Activated CD4-positive, alpha-beta T cell treated with anti-CD3 and anti-CD28 coated beads, Interleukin-2, amount 50 U/mL, for 1 hour (primary cell): ENCODE data around the gene COX6A1.

Source experiments
- DNase-seq: peaks from one replicate; pipeline ENCODE4 v3.0.0-alpha.2; 2020

COX6A1 gene

GRCh38 chr12:120437735-120438494 is at the start of gene COX6A1:
Gene COX6A1, plus strand, starts transcription at chr12:120438113. Its CDS starts 14 bp downstream, at chr12:120438127.
- DNase-seq: peak; percentile 96

DNA sequence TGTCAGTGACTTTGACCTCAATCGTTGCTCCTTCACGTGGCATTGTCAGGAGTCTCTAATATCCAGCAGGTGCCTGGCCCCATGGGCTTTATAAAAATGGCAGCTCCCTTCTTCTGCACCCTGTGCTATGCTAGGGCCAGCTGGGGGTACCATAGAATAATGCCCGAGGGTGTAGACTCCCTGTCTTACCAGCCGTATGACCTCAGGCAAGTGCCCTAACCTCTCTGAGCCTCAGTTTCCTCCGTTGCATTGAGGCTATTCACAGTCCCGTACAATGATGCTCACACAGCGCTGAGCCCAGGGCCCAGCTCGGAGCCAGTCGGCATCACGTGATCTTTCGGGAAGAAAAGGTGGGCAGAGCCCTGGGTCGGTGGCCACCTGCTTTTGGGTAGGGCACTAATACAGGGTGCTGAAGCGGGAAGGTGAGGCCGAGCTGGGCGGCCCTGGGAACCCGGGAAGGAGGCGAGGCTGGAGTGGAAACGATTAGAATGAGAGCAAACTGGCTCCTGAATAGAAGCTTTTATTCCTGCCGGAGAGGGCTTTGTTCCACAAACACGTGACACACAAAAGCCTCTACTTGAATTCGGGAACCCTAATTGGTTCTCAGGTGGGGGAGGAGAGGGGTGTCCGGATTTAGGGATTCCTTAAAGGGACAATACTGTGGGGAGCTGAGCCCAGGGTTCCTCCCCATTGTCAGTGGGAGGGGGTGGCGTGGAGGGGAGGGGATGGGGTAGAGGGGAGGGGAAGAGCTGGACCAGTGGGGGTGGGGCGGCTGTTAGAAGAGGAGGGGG is 49.0 kb upstream of the COX6A1 start:
- DNase-seq: no peak

DNA sequence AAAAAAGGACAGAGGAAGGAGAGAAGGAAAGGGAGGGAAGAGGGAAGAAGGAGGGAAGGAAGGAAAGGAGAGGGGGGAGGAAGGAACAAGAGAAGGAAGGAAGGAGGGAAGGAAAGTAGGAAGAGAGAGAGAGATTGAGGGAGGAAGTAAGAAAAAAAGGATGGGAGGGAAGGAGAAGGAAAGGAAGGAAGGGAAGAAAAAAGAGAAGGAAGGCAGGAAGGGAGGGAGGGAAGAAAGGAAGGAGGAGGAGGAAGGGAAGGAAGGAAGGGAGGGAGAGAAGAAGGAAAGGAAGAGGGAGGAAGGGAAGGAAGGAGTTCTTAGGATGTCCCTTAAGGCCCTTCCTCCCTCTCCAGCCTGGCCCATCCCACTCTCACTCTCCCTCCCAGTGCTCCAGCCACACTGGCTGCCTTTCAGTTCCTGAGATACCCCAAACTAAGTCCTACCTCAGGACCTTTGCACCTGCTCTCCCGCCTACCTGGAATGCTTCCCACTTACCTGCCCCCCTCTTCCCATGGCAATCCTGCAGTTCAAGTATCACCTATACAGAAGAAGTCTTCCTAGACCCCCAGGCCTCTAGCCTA is 47.3 kb upstream of the COX6A1 start:
- DNase-seq: no peak

DNA sequence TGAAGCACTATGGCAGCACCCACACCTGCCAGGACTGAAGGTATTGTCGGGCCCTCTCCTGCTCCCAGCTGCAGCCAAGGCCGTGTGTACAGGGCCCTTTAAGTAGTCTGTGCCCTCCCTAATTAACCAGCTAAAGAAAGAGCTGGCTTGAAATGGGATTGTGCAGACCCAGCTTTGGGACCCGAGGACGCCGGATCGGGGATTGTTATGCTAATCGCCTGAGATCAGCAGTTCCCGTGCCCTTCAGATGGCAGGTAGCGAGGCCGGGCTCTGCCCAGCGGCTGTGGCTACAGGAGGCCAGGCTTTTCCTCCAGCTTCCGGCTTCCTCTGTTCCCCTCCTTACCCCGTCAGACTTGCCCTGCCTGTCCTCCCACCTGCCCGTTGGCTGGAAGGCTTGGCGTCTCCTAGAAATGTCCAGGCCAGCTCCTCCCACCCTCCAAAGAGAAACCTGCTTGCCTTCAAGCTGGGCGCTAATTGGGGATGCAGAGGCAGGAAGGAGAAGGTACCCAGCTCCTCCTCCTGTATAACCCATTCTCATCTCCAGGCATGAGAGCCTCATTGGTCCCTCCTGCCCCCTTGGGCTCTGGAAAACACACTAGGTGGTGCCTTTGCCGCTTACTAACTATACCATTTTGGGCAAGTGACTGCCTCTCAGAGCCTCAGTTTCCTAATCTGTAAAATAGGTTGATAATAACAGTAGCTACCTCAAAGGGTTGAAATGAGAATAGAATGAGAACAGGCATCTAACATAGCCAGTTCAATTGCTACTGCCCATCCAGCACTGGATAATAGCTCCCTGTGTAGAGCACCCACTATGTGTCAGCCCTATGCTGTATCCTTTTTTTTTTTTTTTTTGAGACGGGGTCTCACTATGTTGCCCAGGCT is 43.2 kb upstream of the COX6A1 start:
- no peak for DNase-seq

GRCh38 chr12:120397824-120398540 is 39.9 kb upstream of the COX6A1 start:
- no peak for DNase-seq

DNA sequence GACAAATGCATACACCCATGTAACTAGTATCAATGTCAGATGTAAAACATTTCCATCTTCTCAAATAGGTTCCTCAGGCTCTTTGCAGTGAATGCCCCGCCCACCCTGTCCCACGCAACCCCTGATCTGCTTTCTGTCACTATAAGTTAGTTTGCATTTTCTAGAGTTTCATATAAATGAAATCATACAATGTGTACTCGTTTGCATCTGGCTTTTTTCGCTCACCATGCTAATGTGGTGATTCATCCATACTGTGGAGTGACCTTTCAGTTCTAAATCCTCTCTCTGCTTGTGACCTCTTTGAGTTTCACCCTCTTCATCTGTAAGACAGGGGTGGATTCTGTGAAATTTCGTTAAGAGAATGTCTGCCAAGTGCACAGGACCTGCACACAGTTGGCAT is 38.4 kb upstream of the COX6A1 start:
- no peak for DNase-seq

DNA sequence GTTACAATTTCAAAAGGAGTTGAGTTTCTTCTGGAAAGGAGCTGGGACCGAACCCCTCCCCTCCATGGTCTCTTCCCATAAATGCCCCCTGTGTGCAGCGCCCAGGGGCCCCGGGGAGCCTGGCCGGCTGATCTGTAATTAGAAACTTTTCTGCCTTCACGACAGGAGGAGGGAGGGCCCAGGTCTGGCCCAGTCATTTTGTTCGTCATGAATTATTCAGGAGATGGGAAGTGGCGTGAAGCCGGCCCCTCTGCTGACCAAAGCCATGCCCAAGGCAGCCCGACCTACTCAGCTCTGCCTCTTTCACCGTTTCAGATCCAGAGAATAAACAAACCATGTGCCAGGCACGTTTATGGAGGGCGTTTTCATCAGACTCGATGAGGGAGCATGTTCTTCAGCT is 35.7 kb upstream of the COX6A1 start:
- no peak for DNase-seq

DNA sequence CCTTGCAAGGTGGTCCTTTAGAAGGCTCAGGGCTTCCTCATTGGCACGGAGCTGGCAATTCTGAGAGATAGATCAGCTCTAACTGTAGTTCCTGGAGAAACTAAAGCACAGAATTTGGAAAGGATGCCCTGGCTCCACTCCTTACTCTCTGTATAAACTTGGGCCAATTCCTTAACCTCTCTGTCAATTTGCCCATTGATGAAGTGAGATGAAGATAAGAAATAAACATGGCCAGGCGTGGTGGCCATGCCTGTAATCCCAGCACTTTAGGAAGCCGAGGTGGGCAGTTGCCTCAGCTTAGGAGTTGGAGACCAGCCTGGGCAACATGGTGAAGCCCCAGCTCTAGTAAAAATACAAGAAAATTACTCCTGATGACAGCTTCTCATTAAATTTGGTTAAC is 34.0 kb upstream of the COX6A1 start:
- no peak for DNase-seq

DNA sequence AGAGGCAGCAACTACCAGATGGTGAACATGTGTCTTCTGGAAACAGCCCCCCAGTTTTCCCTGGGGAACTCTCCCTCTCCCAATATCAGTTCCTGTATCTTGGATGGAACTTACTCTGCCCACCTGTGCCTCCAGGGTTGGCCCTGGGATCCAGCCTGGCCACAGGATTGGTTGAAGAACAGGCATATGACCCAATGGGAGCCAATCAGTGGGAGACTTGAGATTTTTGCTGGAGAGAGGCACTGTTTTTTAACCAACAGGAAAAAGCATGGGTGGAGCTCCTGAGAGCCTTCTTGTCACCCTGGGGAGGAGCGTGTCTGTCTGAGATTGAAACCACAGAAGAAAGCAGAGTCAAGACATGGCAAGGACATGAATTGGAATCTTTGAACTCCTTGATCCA is 33.6 kb upstream of the COX6A1 start:
- no peak for DNase-seq

DNA sequence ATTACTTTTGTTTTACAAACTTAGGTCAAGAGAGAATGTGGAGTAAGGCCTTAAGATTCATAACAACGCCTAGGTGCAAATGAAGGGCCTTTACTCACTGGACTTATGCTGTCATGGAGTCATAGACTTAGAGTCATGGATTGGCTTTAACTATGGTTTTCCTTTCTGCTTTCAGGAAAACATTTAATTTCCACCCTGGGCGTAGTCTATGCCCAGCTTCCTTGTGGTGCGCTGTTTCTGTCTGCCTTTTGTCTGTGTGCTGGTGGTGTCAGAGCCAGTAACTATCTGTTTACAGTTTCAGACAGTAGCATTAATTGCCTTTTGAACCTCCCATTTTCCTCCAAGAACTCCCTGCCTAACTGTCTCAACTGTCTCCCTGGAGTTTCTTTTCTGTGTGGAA is 31.8 kb upstream of the COX6A1 start:
- DNase-seq: no peak

GRCh38 chr12:120406553-120406952 is 31.4 kb upstream of the COX6A1 start:
- DNase-seq: no peak

GRCh38 chr12:120408771-120409170 is 29.1 kb upstream of the COX6A1 start:
- DNase-seq: no peak

- DNase-seq: no peak
Observed at GRCh38 chr12:120412421-120412820, 25.5 kb upstream of the COX6A1 start.

DNA sequence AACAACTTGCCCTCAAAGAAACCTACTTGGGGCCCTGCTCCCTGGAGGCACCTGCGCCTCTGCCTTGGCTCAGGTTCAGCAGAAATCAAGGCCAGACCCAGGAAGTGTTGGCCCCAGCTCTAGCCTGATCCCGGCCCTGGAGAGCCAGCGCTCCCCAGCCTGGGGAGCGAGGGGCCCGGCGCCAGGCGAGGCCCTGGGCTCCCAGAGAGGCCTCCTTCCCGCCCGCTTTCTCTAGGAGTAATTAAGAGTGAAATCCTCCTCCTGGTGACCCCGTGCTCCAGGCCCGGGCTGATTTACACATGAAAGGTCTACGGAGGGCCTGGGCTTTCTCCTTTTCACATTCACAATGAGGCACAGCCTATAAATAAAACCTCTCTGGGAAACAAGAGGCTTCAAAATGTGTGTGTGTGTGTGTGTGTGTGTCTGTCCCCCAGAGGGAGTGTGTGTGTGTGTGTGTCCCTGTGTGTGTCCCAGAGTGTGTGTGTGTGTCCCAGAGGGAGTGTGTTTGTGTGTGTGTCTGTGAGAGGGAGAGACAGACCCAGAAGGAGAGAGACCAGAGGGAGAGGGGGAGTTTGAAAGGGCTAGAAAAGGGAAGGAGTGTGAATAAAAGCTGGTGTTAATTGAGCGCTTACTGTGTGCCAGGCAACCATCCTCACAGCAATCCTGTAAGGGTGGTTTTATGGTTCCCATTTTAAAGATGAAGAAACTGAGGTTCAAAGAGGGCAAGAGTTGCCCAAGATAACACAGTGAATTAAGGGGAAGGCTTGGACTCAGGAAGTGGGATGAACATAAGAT is 23.8 kb upstream of the COX6A1 start:
- DNase-seq: no peak

DNA sequence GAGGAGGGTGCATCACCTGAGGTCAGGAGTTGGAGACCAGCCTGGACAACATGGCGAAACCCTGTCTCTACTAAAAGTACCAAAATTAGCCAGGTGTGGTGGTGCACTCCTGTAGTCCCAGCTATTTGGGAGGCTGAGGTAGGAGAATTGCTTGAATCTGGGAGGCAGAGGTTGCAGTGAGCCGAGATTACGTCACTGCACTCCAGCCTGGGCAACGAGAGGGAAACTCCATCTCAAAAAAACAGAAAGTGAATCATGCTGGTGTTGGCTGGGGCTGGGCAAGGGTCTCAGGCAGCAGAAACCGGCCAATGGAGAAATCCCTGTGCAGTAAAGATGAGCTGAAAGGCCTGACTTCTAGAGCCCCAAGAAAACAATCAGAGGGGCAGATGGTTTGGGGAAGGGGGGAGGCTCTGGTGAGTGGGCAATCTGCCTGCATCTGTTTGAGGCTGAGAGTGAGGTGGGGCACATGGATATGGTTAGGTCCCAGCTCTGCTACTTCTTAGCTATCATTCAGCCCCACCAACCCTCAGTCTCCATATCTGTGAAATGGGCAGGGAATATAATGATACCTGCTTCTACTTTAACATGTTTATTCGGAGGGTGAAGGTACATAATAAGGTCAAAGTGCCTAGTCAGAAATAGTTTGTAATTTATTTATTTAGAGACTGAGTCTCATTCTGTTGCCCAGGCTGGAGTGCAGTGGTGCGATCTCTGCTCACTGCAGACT is 21.3 kb upstream of the COX6A1 start:
- DNase-seq: no peak

GRCh38 chr12:120417917-120418580 is 19.9 kb upstream of the COX6A1 start:
- no peak for DNase-seq

DNA sequence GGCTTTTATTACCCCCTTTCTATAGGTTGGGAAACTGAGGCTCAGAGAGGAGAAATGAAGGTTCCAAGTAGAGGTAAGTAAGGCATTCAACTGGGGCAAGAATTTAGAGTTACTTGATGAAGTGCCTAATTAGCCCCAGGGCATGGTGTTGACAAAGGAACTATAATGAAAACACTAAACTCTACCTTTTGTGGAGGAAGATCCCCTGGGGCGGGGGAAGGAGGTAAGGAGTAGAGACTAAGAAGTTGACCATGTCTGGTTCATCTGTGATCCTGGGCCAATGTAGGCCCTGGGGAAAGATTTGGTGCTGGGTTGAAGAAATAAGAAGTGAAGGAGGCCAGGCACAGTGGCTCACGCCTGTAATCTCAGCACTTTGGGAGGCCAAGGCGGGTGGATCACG is 16.2 kb upstream of the COX6A1 start:
- no peak for DNase-seq

- DNase-seq: no peak
Observed at GRCh38 chr12:120422892-120423456, 14.9 kb upstream of the COX6A1 start.

- no peak for DNase-seq
Observed at GRCh38 chr12:120425797-120426196, 12.1 kb upstream of the COX6A1 start.
